ENCODE measurements around the gene SLC22A1. TPM values are rescaled to one million over a fixed set of nuclear protein-coding genes. Genes with fewer than 3 reads are reported as not detected.

Gene SLC22A1
- total and polyA plus RNA-seq, 2 of the 4 experiments (the other 2 are of a cell fraction): 0.10 TPM; not detected in 1

DNA sequence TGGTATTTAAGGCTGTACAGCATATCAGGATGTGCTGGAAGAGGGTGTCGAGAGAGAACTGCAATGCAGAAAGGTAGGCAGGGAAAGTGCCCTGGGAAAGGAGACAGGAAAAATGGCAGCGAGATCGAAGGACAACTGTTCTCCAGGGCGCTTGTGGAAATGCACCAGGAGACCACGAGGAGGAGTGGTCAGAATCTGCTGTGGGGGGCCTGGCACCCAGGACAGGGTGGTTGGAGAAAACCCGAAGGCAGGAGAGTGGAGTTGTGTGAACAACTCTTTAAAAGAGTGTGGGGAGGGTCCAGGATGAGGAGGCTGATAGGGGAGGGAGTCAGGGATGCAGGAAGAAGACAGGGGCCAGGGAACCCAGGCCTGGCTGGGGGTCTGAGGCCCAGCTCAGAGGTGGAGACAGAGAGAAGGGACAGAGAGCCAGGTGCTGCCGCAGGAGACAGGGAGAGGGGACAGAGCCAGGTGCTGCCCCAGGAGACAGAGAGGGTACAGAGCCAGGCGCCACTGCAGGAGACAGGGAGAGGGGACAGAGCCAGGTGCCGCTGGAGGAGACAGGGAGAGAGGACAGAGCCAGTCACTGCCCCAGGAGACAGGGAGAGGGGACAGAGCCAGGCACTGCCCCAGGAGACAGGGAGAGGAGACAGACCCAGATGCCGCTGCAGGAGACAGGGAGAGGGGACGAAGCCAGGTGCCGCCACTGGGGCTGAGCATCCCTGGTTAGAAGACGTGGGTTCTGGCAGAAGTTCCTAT lies 9.3 kb downstream of the SLC22A1 start:
- no peak for ATAC-seq (ENCODE audit: low read depth)
- TF ChIP-seq RAD21 (IDR thresholded peaks at IDR 0.05; ENCODE audit: low read length) (no peak), CHD1 (IDR thresholded peaks at IDR 0.05; ENCODE audit: low read depth, low read length) (no peak)
- TF ChIP-seq, protein P1, sequence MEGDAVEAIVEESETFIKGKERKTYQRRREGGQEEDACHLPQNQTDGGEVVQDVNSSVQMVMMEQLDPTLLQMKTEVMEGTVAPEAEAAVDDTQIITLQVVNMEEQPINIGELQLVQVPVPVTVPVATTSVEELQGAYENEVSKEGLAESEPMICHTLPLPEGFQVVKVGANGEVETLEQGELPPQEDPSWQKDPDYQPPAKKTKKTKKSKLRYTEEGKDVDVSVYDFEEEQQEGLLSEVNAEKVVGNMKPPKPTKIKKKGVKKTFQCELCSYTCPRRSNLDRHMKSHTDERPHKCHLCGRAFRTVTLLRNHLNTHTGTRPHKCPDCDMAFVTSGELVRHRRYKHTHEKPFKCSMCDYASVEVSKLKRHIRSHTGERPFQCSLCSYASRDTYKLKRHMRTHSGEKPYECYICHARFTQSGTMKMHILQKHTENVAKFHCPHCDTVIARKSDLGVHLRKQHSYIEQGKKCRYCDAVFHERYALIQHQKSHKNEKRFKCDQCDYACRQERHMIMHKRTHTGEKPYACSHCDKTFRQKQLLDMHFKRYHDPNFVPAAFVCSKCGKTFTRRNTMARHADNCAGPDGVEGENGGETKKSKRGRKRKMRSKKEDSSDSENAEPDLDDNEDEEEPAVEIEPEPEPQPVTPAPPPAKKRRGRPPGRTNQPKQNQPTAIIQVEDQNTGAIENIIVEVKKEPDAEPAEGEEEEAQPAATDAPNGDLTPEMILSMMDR (conservative IDR thresholded peaks at IDR 0.05; ENCODE audit: low read depth, low read length): no peak
- Histone ChIP-seq H3K4ac (ENCODE audit: low read depth, low read length) (no peak overlapping the region), H4K91ac (ENCODE audit: insufficient read depth, low read depth, low read length) (no peak overlapping the region), H4K20me1 (ENCODE audit: insufficient read depth, low read length) (no peaks in the 10 kb centered on the region), H3K9ac (ENCODE audit: low read depth, low read length) (no peak overlapping the region), H3K27me3 (ENCODE audit: control insufficient read depth, insufficient read depth, low read length) (no peaks in the 10 kb centered on the region), H4K8ac (ENCODE audit: low read depth in 2 of 2, low read length in 2 of 2) (no peak overlapping the region), H3K79me1 (ENCODE audit: low read depth in 1 of 2, low read length in 2 of 2) (no peaks in the 10 kb centered on the region), H3K18ac (ENCODE audit: low read depth, low read length) (no peak overlapping the region), H3K9me1 (ENCODE audit: insufficient read depth, low read length) (peaks cover 5% of the 10 kb centered on the region; the same call in 1 of the 2 replicates), H2AK9ac (replicated peaks; ENCODE audit: low read depth, low read length, poor library complexity) (no peak overlapping the region), H3K27ac (ENCODE audit: insufficient read depth, low read length) (no peak overlapping the region), H4K5ac (ENCODE audit: low read depth, low read length) (no peak overlapping the region), H3K4me3 (ENCODE audit: insufficient read depth, low read depth, low read length) (no peak overlapping the region), H2BK20ac (ENCODE audit: low read depth, low read length) (no peak overlapping the region), H3K23ac (ENCODE audit: low read depth, low read length) (no peak overlapping the region), H3K4me2 (ENCODE audit: low read depth, low read length) (no peak overlapping the region), H2AFZ (replicated peaks; ENCODE audit: low read length, poor library complexity) (no peak overlapping the region), H3K9me3 (ENCODE audit: control insufficient read depth, insufficient read depth, low read length) (no peaks in the 10 kb centered on the region), H3K36me3 (ENCODE audit: control insufficient read depth, insufficient read depth, low read length) (no peaks in the 10 kb centered on the region), H2BK120ac (ENCODE audit: low read depth, low read length) (no peak overlapping the region), H2AK5ac (ENCODE audit: low read depth, low read length) (no peak overlapping the region), H3K4me1 (ENCODE audit: control insufficient read depth, insufficient read depth, low read length) (peaks cover 7% of the 10 kb centered on the region), H3K56ac (ENCODE audit: extremely low read depth, insufficient read depth, low read length) (no peak overlapping the region), H2BK15ac (ENCODE audit: low read depth, low read length) (no peak overlapping the region), H3K14ac (replicated peaks; ENCODE audit: low read depth, low read length) (no peak overlapping the region), H2BK5ac (ENCODE audit: low read depth, low read length, poor library complexity, severe bottlenecking) (no peak overlapping the region)
- ChIA-PET POLR2A (ENCODE audit: unreplicated experiment) (no interaction called here), CTCF (no interaction called here)
- BruUV-seq (replicated peaks): no TSS peak
- dilution Hi-C loops (cut with HindIII; ENCODE audit: low sequenced_read_pairs, unreplicated experiment) (no loop called here), intact Hi-C loops (cut with micrococcal nuclease) (no loop called here), in situ Hi-C loops (cut with MboI; ENCODE audit: low sequenced_read_pairs) (no loop called here)
- WGBS, 2 experiments (ENCODE audit: extremely low coverage in 2 of 2, insufficient read length in 1 of 2): 84% methylated on average over 10 of the region's 13 CpGs; no CpG with 5 or more reads in 1 of the 2 experiments
- no peak for DNase-seq
